ENCODE results near the gene ESCO1.
A peak's percentile ranks its signal among the peaks of the same experiment; 100 is the strongest.
"Not testable (repeated sequence)": the region's sequence is repeated elsewhere in the genome, so short reads cannot be mapped to it uniquely, and the experiment has no call there.

The ESCO1 gene

GRCh38 chr18:21600526-21601410 is at the start of gene ESCO1:
Gene ESCO1 (minus strand): TSS chr18:21600704. CDS start chr18:21574843, 25,861 bp downstream.
- peak; percentile 97 for DNase-seq (ENCODE audit: low read depth, low spot score)
- peak within 1 kb of the TSS; percentile 98 for H3K27ac ChIP-seq

GRCh38 chr18:21640375-21640774 is 39.9 kb upstream of the ESCO1 start:
- H3K27ac ChIP-seq; DNase-seq (ENCODE audit: low read depth, low spot score): not testable (repeated sequence)

GRCh38 chr18:21638822-21639221 is 38.3 kb upstream of the ESCO1 start:
- peak overlapping the region; percentile 59 for H3K27ac ChIP-seq
- DNase-seq (ENCODE audit: low read depth, low spot score), result no peak

GRCh38 chr18:21636769-21637168 is 36.3 kb upstream of the ESCO1 start:
- DNase-seq (ENCODE audit: low read depth, low spot score), result no peak
- no peak overlapping the region for H3K27ac ChIP-seq

GRCh38 chr18:21634588-21635199 is 34.2 kb upstream of the ESCO1 start:
- DNase-seq (ENCODE audit: low read depth, low spot score), result no peak
- H3K27ac ChIP-seq, result no peak overlapping the region

- DNase-seq (ENCODE audit: low read depth, low spot score), result no peak
- no peak overlapping the region for H3K27ac ChIP-seq
Measured at GRCh38 chr18:21632393-21632792, 31.9 kb upstream of the ESCO1 start.

GRCh38 chr18:21629089-21629832 is 28.8 kb upstream of the ESCO1 start:
- H3K27ac ChIP-seq, result no peak overlapping the region
- DNase-seq (ENCODE audit: low read depth, low spot score), result no peak

DNA sequence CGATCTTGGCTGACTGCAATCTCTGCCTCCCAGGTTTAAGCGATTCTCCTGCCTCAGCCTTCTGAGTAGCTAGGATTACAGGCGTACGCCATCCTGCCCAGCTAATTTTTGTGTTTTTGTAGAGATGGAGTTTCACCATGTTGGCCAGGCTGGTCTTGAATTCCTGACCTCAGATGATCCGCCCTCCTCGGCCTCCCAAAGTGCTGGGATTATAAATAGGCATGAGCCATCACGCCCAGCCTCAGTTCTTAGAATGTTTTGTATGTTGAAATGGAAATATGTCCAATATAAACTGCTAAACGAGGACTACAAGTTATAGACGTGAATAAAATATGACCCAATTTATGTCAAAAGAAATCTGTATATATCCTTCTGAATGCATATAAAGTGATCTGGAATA is 21.1 kb upstream of the ESCO1 start:
- H3K27ac ChIP-seq; DNase-seq (ENCODE audit: low read depth, low spot score): not testable (repeated sequence)

GRCh38 chr18:21612125-21613039 is 11.9 kb upstream of the ESCO1 start, which contains the start of gene SNRPD1:
Gene SNRPD1 (plus strand): TSS chr18:21612314. CDS start chr18:21612430, 116 bp downstream.
- peak; percentile 52 for DNase-seq (ENCODE audit: low read depth, low spot score)
- peak within 1 kb of the TSS; percentile 82 for H3K27ac ChIP-seq

DNA sequence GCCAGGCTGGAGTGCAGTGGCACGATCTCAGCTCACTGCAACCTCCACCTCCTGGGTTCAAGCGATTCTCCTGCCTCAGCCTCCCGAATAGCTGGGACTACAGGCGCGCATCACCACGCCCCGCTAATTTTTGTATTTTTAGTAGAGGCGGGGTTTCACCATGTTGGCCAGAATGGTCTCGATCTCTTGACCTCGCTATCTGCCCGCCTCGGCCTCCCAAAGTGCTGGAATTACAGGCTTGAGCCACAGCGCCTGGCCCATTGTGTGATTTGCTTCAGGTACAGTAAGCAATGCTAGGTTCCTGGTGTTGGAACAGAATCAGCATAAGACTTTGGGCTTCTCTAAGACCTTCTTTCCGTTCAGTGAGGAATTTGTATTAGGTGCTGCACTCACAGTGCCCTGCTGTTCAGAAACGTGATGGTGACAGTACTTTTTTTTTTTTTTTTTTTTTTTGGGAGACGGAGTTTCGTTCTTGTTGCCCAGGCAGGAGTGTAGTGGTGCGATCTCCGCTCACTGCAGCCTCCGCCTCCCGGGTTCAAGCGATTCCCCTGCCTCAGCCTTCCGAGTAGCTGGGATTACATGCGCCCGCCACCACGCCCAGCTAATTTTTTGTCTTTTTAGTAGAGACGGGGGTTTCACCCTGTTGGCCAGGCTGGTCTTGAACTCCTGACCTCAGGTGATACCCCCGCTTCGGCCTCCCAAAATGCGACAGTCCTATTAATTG is 11.1 kb upstream of the ESCO1 start:
- not testable (repeated sequence) for DNase-seq (ENCODE audit: low read depth, low spot score)
- peak overlapping the region; percentile 82 for H3K27ac ChIP-seq

DNA sequence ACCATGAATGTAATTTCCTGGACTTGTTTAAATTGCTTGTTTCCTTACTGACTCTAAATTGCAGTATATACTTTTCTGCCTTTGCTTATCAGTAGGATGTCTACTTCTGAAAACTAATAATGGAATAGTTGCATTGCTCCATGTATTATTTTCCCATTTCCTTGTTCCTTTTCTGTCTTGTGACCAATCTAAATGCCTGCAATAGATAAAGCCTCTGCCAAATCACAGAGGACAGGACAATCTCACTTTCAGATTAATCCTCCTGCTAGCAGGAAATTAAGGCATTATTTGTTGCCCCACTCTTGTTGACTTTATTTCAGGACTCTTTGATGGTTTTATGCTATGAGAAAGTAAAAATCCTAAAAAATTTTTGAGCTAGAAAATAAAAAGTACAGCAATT is 4.7 kb upstream of the ESCO1 start:
- no peak for DNase-seq (ENCODE audit: low read depth, low spot score)
- H3K27ac ChIP-seq, result no peak overlapping the region

- DNase-seq (ENCODE audit: low read depth, low spot score), result no peak
- no peak overlapping the region for H3K27ac ChIP-seq
Measured at GRCh38 chr18:21604671-21605070, 4.2 kb upstream of the ESCO1 start.

GRCh38 chr18:21602299-21602587 is 1.7 kb upstream of the ESCO1 start:
- DNase-seq (ENCODE audit: low read depth, low spot score), result no peak
- H3K27ac ChIP-seq, result no peak overlapping the region

- peak; percentile 1 for DNase-seq (ENCODE audit: low read depth, low spot score)
Measured at GRCh38 chr18:21599585-21600525, 649 bp downstream of the ESCO1 start.

DNA sequence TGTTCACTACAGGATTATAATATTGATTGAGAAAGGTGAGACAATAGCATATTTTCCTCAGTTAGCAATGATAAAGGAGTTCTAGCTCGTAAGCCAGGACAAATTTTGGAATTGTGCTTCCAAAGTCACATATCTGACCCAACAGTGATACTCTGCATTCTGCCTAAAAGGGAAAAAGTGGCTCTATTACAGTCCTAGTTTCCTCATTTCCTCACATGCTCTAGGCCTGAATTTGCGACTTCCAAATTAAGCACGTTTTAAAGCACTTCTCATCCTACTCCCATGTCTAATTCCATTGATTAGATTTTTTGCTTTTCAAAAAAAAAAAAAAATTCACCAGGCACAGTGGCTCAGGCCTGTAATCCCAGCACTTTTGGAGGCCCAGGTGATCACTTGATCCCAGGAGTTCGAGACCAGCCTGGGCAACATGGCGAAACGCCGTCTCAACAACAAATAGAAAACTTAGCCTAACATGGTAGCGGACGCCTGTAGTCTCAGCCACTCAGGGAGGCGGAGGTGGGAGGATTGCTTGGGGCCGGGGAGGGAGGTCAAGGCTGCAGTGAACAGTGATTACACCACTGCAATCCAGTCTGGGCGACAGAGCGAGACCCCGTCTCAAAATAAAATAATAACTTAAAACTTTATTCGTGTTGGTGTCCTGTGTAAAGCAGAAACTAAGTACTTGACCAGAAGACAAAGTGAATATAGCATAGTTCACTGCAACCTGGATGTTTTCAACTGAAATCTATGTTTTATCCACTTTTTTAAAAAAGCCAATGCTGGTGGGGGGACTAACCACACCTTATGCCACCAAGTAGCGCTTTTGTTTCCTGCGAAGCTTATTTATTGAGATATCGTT is 1.5 kb downstream of the ESCO1 start:
- H3K27ac ChIP-seq, result peak overlapping the region; percentile 98
- no peak for DNase-seq (ENCODE audit: low read depth, low spot score)

More at GRCh38 chr18:21599585-21600525, 649 bp downstream of the ESCO1 start:
- H3K27ac ChIP-seq, result peak overlapping the region; percentile 98

DNA sequence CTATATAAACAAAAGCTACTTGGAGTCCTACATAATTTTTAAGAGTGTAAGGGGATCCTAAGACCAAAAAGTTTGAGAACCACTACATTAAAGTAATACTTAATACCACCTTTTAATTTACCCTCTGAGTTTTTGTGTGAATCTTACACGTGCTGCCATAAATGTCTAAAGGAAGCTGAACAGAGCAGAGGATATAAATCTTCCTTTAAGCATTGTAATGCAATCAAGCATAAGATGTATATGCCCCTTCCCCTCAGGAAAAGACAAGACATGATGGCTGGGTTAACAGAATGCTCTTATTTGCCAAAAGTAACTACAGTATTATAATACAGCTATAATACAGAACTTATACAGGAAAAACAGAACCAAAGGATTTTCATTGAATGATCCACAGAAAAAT is 2.9 kb downstream of the ESCO1 start:
- no peak overlapping the region for H3K27ac ChIP-seq
- no peak for DNase-seq (ENCODE audit: low read depth, low spot score)

DNA sequence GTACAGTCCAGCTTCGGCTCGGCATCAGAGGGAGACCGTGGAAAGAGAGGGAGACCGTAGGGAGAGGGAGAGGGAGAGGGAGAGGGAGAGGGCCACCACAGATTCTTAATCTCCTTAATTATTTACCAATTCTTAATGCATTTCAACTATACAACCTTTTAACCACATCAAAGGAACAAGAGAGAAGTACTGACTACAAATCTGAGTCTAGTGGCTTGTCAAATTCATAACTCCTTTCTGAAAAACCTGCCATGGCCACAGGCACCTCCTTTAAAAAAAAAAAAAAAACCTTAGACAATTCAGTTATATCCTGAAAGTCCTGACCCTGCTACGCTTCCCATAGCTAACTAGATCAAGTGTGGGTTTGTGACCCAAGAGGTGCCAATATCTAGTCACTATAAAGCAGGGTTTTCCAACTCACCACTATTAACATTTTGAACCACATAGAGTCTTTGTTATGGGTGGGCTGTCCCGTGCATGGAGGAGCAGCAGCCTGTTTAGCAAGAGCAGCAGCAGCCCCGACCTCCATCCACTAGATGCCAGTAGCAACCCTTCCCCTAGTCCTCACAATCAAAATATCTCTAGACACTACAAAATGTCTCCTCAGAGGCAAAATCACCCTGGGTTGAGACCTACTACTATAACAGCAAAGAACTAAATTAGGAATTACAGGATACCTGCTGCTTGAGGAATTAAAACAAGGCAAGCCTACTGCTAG is 6.8 kb downstream of the ESCO1 start:
- no peak for DNase-seq (ENCODE audit: low read depth, low spot score)
- no peak overlapping the region for H3K27ac ChIP-seq

All from epithelial cell of prostate (primary cell).